GM23338 (cell line): ENCODE measurements around the gene GSTM2. TPM values are rescaled to one million over a fixed set of nuclear protein-coding genes. Genes with fewer than 3 reads are reported as not detected.

Experiments
- ATAC-seq: fragments of 200-7000 bp; cut with Tn5 transposase; 3 replicates; pipeline ENCODE4 v1.9.1; 2020
- DNase-seq: peaks from one replicate; pipeline ENCODE4 v3.0.0-alpha.2; 2015; ENCODE audit warnings: low spot score
- H2AFZ ChIP-seq: fragments of 200-600 bp; sonication (generic); 2 replicates; pipeline ENCODE4 v1.8.0; 2016; ENCODE audit warnings: antibody characterized with exemption, mild to moderate bottlenecking, moderate library complexity
- H3F3A ChIP-seq: fragments of 200-600 bp; sonication (generic); replicated peaks from 2 replicates; pipeline ENCODE4 v1.8.0; 2017; ENCODE audit warnings: antibody characterized with exemption, mixed run types, low read depth
- H3K27ac ChIP-seq: fragments of 200-600 bp; sonication (generic); 2 replicates; pipeline ENCODE4 v1.6.1; 2016; ENCODE audit warnings: low read depth
- H3K27me3 ChIP-seq: fragments of 200-600 bp; sonication (generic); 2 replicates; pipeline ENCODE4 v1.8.0; 2016; ENCODE audit warnings: mild to moderate bottlenecking, mixed run types, moderate library complexity; ENCODE audit not compliant: insufficient read depth
- H3K36me3 ChIP-seq: fragments of 200-600 bp; sonication (generic); 2 replicates; pipeline ENCODE4 v1.8.0; 2016; ENCODE audit warnings: mild to moderate bottlenecking; ENCODE audit not compliant: insufficient read depth
- H3K4me1 ChIP-seq: fragments of 200-600 bp; sonication (generic); 2 replicates; pipeline ENCODE4 v1.8.0; 2016; ENCODE audit warnings: mild to moderate bottlenecking, moderate library complexity; ENCODE audit not compliant: insufficient read depth
- H3K4me2 ChIP-seq: fragments of 200-600 bp; sonication (generic); 2 replicates; pipeline ENCODE4 v1.7.1; 2017; ENCODE audit warnings: mixed run types
- H3K4me3 ChIP-seq: fragments of 200-600 bp; sonication (generic); 2 replicates; pipeline ENCODE4 v1.6.1; 2016; ENCODE audit warnings: mixed run types
- H3K79me2 ChIP-seq: fragments of 200-600 bp; sonication (generic); replicated peaks from 2 replicates; pipeline ENCODE4 v1.8.0; 2017; ENCODE audit warnings: mild to moderate bottlenecking; ENCODE audit not compliant: insufficient read depth
- H3K9me2 ChIP-seq: fragments of 200-600 bp; sonication (generic); 2 replicates; pipeline ENCODE4 v1.8.0; 2017; ENCODE audit not compliant: insufficient read depth
- H4K20me1 ChIP-seq: fragments of 200-600 bp; sonication (generic); replicated peaks from 2 replicates; pipeline ENCODE4 v1.8.0; 2017; ENCODE audit warnings: mild to moderate bottlenecking; ENCODE audit not compliant: insufficient read depth
- H3K27ac Mint-ChIP-seq: 2 replicates; pipeline ENCODE4 v1.8.0; 2020; ENCODE audit warnings: inconsistent platforms, mild to moderate bottlenecking, moderate library complexity, mixed read lengths
- H3K27me3 Mint-ChIP-seq: 3 replicates; pipeline ENCODE4 v1.8.0; 2022; ENCODE audit warnings: low read depth, mild to moderate bottlenecking, moderate library complexity, mixed read lengths, inconsistent platforms; ENCODE audit not compliant: insufficient read depth, poor library complexity
- H3K36me3 Mint-ChIP-seq: 3 replicates; pipeline ENCODE4 v1.8.0; 2021; ENCODE audit warnings: low read depth, mild to moderate bottlenecking, inconsistent platforms, moderate library complexity, mixed read lengths
- H3K4me1 Mint-ChIP-seq: 3 replicates; pipeline ENCODE4 v1.8.0; 2020; ENCODE audit warnings: mild to moderate bottlenecking, inconsistent platforms, mixed read lengths
- H3K4me3 Mint-ChIP-seq: 3 replicates; pipeline ENCODE4 v1.8.0; 2021; ENCODE audit warnings: moderate library complexity, mild to moderate bottlenecking, inconsistent platforms, mixed read lengths
- H3K9me3 Mint-ChIP-seq: 3 replicates; pipeline ENCODE4 v1.8.0; 2020; ENCODE audit warnings: moderate library complexity, mild to moderate bottlenecking, inconsistent platforms, mixed read lengths
- CREB1 ChIP-seq: fragments of 250-450 bp; sonication (Bioruptor Pico); IDR thresholded peaks from 2 replicates; pipeline ENCODE4 v1.5.0; 2020; ENCODE audit warnings: low read depth, mild to moderate bottlenecking, moderate library complexity
- EZH2 ChIP-seq: fragments of 200-600 bp; sonication (generic); IDR thresholded peaks from one replicate; pipeline ENCODE4 v1.8.0; 2017; ENCODE audit warnings: antibody characterized with exemption, mild to moderate bottlenecking, low read depth; ENCODE audit not compliant: unreplicated experiment
- EZH2phosphoT487 ChIP-seq: fragments of 200-600 bp; sonication (generic); IDR thresholded peaks from one replicate; pipeline ENCODE4 v1.8.1; 2018; ENCODE audit warnings: antibody characterized with exemption; ENCODE audit not compliant: unreplicated experiment
- JUNB ChIP-seq: IDR thresholded peaks from one replicate; pipeline ENCODE4 v1.6.1; 2016; ENCODE audit warnings: antibody characterized with exemption; ENCODE audit not compliant: unreplicated experiment
- NANOG ChIP-seq: IDR thresholded peaks from 2 replicates; pipeline ENCODE4 v1.6.1; 2016; ENCODE audit warnings: antibody characterized with exemption, borderline replicate concordance
- POLR2AphosphoS5 ChIP-seq: IDR thresholded peaks from 2 replicates; pipeline ENCODE4 v1.6.1; 2016; ENCODE audit warnings: antibody characterized with exemption, low read depth
- STAT1 ChIP-seq: IDR thresholded peaks from one replicate; pipeline ENCODE4 v1.6.1; 2016; ENCODE audit warnings: antibody characterized with exemption; ENCODE audit not compliant: unreplicated experiment
- ZNF114 ChIP-seq: fragments of 250-450 bp; sonication (Bioruptor Pico); IDR thresholded peaks from 2 replicates; pipeline ENCODE4 v1.5.0; 2020; ENCODE audit warnings: mild to moderate bottlenecking, moderate library complexity
- ZNF331 ChIP-seq: fragments of 250-450 bp; sonication (Bioruptor Pico); IDR thresholded peaks from 2 replicates; pipeline ENCODE4 v1.5.0; 2020; ENCODE audit warnings: low read depth, mild to moderate bottlenecking, moderate library complexity
- polyA plus RNA-seq: library from polyadenylated mRNA; unstranded; fragments of >200 nt; fragmentation: Nextera tagmentation; extraction: Ambion mirVana; gene quantifications from 2 replicates; pipeline ENCODE4 v1.2.1, GENCODE V29; 2016
- total RNA-seq: library from RNA; depleted of rRNA; stranded (reverse); fragments of >200 nt; shearing (Covaris generic); gene quantifications from 2 replicates; pipeline ENCODE4 v1.2.3, GENCODE V29; 2014
- TF ChIP-seq, protein P1 (sequence below): IDR thresholded peaks from 2 replicates; pipeline ENCODE4 v1.6.1; 2016; ENCODE audit warnings: antibody characterized with exemption
- TF ChIP-seq, protein P2 (sequence below), 2 experiments: fragments of 200-600 bp in 1 of 2; sonication (generic) in 1 of 2; conservative IDR thresholded peaks; 2 replicates each; pipeline versions ENCODE4 v1.5.1 to v1.6.1; 2016 to 2017; ENCODE audit warnings: antibody characterized with exemption in 2 of 2, low read depth in 2 of 2, mild to moderate bottlenecking in 2 of 2, moderate library complexity in 1 of 2
- TF ChIP-seq, protein P3 (sequence below): IDR thresholded peaks from one replicate; pipeline ENCODE4 v1.6.1; 2018; ENCODE audit warnings: antibody characterized with exemption; ENCODE audit not compliant: unreplicated experiment
- TF ChIP-seq, protein P4 (sequence below): fragments of 250-450 bp; sonication (Bioruptor Pico); IDR thresholded peaks from 2 replicates; pipeline ENCODE4 v1.5.0; 2020; ENCODE audit warnings: mild to moderate bottlenecking, moderate library complexity

The GSTM2 gene
- total and polyA plus RNA-seq, 2 experiments from 2014 or later, result 8.9 to 16.0 TPM

DNA sequence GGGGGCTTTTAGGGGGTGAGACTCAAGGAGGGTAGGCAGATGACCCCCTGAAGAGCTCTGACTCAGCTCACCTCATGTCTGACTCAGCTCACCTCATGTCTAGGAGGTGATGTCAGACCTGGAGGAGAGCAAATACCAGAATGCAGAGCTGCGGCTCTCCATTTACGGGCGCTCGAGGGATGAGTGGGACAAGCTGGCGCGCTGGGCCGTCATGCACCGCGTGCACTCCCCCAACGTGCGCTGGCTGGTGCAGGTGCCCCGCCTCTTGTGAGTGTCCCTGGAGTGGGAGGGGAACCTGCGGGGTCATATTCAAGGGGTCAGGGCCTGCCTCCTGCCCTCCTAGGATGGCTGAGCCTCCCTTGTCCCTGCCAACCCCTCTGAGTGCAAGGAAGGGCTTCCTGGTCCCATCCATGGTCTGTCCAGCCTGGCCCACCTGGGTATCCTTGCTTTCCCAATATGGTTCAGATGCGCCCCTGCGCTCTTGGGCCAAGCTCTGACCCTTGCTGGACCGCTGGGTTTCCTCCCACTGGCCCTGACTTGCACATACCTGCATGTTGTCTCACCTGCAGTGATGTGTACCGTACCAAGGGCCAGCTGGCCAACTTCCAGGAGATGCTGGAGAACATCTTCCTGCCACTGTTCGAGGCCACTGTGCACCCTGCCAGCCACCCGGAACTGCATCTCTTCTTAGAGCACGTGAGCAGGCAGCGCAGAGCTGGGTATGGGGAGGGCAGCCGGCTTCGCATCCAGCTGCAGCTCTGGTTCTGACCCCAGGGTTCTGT, 39.1 kb upstream of the GSTM2 start:
- Histone ChIP-seq H3K79me2 (peaks cover under 1% of the 10 kb centered on the region; the same call in 1 of the 2 replicates), H3K4me2 (no peak overlapping the region), H3F3A (no peaks in the 10 kb centered on the region), H3K4me3 (no peak overlapping the region), H2AFZ (no peak overlapping the region), H3K27me3 (no peaks in the 10 kb centered on the region), H3K9me2 (no peaks in the 10 kb centered on the region), H3K27ac (no peak overlapping the region), H3K36me3 (peaks cover 4% of the 10 kb centered on the region; the same call in 1 of the 2 replicates), H4K20me1 (no peaks in the 10 kb centered on the region), H3K4me1 (no peaks in the 10 kb centered on the region)
- no peak overlapping the region for H3K27ac Mint-ChIP-seq
- peaks cover 4% of the 10 kb centered on the region for H3K27me3 Mint-ChIP-seq
- H3K36me3 Mint-ChIP-seq, result peaks cover 27% of the 10 kb centered on the region
- no peak for ATAC-seq
- TF ChIP-seq, protein P1, sequence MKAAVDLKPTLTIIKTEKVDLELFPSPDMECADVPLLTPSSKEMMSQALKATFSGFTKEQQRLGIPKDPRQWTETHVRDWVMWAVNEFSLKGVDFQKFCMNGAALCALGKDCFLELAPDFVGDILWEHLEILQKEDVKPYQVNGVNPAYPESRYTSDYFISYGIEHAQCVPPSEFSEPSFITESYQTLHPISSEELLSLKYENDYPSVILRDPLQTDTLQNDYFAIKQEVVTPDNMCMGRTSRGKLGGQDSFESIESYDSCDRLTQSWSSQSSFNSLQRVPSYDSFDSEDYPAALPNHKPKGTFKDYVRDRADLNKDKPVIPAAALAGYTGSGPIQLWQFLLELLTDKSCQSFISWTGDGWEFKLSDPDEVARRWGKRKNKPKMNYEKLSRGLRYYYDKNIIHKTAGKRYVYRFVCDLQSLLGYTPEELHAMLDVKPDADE, result no peak
- TF ChIP-seq EZH2phosphoT487, result no peak
- TF ChIP-seq, protein P2, sequence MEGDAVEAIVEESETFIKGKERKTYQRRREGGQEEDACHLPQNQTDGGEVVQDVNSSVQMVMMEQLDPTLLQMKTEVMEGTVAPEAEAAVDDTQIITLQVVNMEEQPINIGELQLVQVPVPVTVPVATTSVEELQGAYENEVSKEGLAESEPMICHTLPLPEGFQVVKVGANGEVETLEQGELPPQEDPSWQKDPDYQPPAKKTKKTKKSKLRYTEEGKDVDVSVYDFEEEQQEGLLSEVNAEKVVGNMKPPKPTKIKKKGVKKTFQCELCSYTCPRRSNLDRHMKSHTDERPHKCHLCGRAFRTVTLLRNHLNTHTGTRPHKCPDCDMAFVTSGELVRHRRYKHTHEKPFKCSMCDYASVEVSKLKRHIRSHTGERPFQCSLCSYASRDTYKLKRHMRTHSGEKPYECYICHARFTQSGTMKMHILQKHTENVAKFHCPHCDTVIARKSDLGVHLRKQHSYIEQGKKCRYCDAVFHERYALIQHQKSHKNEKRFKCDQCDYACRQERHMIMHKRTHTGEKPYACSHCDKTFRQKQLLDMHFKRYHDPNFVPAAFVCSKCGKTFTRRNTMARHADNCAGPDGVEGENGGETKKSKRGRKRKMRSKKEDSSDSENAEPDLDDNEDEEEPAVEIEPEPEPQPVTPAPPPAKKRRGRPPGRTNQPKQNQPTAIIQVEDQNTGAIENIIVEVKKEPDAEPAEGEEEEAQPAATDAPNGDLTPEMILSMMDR (conservative IDR thresholded peaks at IDR 0.05; ENCODE audit: low read depth in 2 of 2), result no peak
- TF ChIP-seq ZNF331 (CRISPR knock-in tag), result no peak
- no peak for TF ChIP-seq NANOG
- TF ChIP-seq, protein P3, sequence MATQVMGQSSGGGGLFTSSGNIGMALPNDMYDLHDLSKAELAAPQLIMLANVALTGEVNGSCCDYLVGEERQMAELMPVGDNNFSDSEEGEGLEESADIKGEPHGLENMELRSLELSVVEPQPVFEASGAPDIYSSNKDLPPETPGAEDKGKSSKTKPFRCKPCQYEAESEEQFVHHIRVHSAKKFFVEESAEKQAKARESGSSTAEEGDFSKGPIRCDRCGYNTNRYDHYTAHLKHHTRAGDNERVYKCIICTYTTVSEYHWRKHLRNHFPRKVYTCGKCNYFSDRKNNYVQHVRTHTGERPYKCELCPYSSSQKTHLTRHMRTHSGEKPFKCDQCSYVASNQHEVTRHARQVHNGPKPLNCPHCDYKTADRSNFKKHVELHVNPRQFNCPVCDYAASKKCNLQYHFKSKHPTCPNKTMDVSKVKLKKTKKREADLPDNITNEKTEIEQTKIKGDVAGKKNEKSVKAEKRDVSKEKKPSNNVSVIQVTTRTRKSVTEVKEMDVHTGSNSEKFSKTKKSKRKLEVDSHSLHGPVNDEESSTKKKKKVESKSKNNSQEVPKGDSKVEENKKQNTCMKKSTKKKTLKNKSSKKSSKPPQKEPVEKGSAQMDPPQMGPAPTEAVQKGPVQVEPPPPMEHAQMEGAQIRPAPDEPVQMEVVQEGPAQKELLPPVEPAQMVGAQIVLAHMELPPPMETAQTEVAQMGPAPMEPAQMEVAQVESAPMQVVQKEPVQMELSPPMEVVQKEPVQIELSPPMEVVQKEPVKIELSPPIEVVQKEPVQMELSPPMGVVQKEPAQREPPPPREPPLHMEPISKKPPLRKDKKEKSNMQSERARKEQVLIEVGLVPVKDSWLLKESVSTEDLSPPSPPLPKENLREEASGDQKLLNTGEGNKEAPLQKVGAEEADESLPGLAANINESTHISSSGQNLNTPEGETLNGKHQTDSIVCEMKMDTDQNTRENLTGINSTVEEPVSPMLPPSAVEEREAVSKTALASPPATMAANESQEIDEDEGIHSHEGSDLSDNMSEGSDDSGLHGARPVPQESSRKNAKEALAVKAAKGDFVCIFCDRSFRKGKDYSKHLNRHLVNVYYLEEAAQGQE, result no peak
- TF ChIP-seq, protein P4, sequence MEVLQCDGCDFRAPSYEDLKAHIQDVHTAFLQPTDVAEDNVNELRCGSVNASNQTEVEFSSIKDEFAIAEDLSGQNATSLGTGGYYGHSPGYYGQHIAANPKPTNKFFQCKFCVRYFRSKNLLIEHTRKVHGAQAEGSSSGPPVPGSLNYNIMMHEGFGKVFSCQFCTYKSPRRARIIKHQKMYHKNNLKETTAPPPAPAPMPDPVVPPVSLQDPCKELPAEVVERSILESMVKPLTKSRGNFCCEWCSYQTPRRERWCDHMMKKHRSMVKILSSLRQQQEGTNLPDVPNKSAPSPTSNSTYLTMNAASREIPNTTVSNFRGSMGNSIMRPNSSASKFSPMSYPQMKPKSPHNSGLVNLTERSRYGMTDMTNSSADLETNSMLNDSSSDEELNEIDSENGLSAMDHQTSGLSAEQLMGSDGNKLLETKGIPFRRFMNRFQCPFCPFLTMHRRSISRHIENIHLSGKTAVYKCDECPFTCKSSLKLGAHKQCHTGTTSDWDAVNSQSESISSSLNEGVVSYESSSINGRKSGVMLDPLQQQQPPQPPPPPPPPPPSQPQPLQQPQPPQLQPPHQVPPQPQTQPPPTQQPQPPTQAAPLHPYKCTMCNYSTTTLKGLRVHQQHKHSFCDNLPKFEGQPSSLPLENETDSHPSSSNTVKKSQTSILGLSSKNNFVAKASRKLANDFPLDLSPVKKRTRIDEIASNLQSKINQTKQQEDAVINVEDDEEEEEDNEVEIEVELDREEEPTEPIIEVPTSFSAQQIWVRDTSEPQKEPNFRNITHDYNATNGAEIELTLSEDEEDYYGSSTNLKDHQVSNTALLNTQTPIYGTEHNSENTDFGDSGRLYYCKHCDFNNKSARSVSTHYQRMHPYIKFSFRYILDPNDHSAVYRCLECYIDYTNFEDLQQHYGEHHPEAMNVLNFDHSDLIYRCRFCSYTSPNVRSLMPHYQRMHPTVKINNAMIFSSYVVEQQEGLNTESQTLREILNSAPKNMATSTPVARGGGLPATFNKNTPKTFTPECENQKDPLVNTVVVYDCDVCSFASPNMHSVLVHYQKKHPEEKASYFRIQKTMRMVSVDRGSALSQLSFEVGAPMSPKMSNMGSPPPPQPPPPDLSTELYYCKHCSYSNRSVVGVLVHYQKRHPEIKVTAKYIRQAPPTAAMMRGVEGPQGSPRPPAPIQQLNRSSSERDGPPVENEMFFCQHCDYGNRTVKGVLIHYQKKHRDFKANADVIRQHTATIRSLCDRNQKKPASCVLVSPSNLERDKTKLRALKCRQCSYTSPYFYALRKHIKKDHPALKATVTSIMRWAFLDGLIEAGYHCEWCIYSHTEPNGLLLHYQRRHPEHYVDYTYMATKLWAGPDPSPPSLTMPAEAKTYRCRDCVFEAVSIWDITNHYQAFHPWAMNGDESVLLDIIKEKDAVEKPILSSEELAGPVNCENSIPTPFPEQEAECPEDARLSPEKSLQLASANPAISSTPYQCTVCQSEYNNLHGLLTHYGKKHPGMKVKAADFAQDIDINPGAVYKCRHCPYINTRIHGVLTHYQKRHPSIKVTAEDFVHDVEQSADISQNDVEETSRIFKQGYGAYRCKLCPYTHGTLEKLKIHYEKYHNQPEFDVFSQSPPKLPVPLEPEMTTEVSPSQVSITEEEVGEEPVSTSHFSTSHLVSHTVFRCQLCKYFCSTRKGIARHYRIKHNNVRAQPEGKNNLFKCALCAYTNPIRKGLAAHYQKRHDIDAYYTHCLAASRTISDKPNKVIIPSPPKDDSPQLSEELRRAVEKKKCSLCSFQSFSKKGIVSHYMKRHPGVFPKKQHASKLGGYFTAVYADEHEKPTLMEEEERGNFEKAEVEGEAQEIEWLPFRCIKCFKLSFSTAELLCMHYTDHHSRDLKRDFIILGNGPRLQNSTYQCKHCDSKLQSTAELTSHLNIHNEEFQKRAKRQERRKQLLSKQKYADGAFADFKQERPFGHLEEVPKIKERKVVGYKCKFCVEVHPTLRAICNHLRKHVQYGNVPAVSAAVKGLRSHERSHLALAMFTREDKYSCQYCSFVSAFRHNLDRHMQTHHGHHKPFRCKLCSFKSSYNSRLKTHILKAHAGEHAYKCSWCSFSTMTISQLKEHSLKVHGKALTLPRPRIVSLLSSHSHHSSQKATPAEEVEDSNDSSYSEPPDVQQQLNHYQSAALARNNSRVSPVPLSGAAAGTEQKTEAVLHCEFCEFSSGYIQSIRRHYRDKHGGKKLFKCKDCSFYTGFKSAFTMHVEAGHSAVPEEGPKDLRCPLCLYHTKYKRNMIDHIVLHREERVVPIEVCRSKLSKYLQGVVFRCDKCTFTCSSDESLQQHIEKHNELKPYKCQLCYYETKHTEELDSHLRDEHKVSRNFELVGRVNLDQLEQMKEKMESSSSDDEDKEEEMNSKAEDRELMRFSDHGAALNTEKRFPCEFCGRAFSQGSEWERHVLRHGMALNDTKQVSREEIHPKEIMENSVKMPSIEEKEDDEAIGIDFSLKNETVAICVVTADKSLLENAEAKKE, result no peak
- TF ChIP-seq ZNF114, result no peak
- no peak for TF ChIP-seq EZH2
- TF ChIP-seq POLR2AphosphoS5, result no peak
- TF ChIP-seq STAT1, result no peak
- TF ChIP-seq JUNB, result no peak
- TF ChIP-seq CREB1 (CRISPR knock-in tag), result no peak
- DNase-seq, result no peak
- H3K4me3 Mint-ChIP-seq, result no peak overlapping the region
- no peaks in the 10 kb centered on the region for H3K9me3 Mint-ChIP-seq
- peaks cover 11% of the 10 kb centered on the region for H3K4me1 Mint-ChIP-seq
